Panc1 (cell line): ENCODE results near the gene SORD.

Source experiments
- POLR2AphosphoS5 ChIP-seq: IDR thresholded peaks from 2 replicates; pipeline ENCODE4 v1.6.1; 2012; ENCODE audit warnings: mild to moderate bottlenecking, low read depth, low read length, moderate library complexity
- SIN3A ChIP-seq: IDR thresholded peaks from 2 replicates; pipeline ENCODE4 v1.6.1; 2012; ENCODE audit warnings: low read depth, mild to moderate bottlenecking, low read length, moderate library complexity, borderline replicate concordance; ENCODE audit not compliant: insufficient read depth
- TCF7L2 ChIP-seq: IDR thresholded peaks from 2 replicates; pipeline ENCODE4 v1.6.1; 2011; ENCODE audit warnings: mild to moderate bottlenecking, low read depth, low read length, inconsistent platforms
- TF ChIP-seq, protein P1 (sequence below): fragments of 450-650 bp; IDR thresholded peaks from 2 replicates; pipeline ENCODE4 v1.5.1; 2017; ENCODE audit warnings: mild to moderate bottlenecking
- TF ChIP-seq, protein P2 (sequence below), 2 experiments: IDR thresholded peaks; 2 replicates each; pipeline ENCODE4 v1.6.1; 2011 to 2012; ENCODE audit warnings: low read depth in 2 of 2, control low read depth in 1 of 2, low read length in 1 of 2, mild to moderate bottlenecking in 1 of 2, moderate library complexity in 1 of 2; ENCODE audit not compliant: insufficient read depth in 1 of 2

DNA sequence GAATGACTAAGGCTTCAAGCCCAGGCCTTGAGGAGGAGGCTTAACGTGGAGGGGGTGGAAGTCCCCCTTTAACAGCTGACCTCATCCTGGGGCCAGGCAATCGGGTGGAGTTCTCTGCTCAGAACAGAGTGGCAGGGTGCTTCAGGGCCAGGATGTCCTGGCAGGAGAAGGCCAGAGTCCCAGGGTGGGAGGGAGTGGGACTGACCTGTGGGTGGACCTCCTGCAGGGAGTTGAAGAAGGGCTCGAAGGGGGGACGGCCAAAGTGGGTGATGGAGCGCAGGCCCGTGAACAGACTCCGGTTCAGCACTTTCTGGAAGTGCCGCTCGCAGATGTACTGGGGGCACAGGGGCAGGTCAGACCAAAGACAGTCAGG is 71.3 kb downstream of the SORD start:
- TF ChIP-seq, protein P1, sequence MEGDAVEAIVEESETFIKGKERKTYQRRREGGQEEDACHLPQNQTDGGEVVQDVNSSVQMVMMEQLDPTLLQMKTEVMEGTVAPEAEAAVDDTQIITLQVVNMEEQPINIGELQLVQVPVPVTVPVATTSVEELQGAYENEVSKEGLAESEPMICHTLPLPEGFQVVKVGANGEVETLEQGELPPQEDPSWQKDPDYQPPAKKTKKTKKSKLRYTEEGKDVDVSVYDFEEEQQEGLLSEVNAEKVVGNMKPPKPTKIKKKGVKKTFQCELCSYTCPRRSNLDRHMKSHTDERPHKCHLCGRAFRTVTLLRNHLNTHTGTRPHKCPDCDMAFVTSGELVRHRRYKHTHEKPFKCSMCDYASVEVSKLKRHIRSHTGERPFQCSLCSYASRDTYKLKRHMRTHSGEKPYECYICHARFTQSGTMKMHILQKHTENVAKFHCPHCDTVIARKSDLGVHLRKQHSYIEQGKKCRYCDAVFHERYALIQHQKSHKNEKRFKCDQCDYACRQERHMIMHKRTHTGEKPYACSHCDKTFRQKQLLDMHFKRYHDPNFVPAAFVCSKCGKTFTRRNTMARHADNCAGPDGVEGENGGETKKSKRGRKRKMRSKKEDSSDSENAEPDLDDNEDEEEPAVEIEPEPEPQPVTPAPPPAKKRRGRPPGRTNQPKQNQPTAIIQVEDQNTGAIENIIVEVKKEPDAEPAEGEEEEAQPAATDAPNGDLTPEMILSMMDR = no peak
- TF ChIP-seq SIN3A = no peak
- TF ChIP-seq, protein P2, sequence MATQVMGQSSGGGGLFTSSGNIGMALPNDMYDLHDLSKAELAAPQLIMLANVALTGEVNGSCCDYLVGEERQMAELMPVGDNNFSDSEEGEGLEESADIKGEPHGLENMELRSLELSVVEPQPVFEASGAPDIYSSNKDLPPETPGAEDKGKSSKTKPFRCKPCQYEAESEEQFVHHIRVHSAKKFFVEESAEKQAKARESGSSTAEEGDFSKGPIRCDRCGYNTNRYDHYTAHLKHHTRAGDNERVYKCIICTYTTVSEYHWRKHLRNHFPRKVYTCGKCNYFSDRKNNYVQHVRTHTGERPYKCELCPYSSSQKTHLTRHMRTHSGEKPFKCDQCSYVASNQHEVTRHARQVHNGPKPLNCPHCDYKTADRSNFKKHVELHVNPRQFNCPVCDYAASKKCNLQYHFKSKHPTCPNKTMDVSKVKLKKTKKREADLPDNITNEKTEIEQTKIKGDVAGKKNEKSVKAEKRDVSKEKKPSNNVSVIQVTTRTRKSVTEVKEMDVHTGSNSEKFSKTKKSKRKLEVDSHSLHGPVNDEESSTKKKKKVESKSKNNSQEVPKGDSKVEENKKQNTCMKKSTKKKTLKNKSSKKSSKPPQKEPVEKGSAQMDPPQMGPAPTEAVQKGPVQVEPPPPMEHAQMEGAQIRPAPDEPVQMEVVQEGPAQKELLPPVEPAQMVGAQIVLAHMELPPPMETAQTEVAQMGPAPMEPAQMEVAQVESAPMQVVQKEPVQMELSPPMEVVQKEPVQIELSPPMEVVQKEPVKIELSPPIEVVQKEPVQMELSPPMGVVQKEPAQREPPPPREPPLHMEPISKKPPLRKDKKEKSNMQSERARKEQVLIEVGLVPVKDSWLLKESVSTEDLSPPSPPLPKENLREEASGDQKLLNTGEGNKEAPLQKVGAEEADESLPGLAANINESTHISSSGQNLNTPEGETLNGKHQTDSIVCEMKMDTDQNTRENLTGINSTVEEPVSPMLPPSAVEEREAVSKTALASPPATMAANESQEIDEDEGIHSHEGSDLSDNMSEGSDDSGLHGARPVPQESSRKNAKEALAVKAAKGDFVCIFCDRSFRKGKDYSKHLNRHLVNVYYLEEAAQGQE (IDR thresholded peaks at IDR 0.05; ENCODE audit: insufficient read depth in 1 of 2, low read depth in 2 of 2, low read length in 1 of 2) = no peak
- no peak for TF ChIP-seq POLR2AphosphoS5
- no peak for TF ChIP-seq TCF7L2
